Measurements from ENCODE around the gene TBC1D13.
"Not testable (repeated sequence)": the region's sequence is repeated elsewhere in the genome, so short reads cannot be mapped to it uniquely, and the experiment has no call there.

Gene TBC1D13

DNA sequence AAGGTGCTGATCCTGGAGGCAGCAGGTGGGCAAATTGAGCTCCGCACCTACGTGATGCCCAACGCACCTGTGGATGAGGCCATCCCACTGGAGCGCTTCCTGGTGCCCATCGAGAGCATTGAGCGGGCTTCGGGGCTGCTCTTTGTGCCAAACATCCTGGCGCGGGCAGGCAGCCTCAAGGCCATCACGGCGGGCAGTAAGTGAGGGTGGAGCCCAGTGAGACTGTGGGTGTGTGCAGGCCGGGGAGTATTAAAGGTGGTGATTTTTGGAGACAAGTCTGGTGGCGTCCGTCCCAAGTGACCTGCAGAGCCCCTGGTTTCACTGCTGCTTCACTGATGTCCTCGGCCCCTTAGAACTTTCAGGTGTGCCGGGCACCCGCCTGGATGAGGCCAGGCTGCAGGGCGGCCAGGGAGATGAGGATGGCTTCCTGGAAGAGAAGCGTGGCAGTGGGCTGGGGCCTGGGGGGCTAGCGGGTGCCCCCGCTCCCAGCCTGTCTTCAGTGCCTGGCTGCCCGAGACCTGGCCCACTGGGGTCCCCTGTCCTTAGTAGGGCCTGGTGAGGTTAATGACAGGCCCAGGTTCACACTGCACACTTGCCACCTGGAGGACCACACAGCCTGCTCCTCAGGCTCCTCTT is 35.5 kb downstream of the TBC1D13 start:
- DNase-seq: no peak

DNA sequence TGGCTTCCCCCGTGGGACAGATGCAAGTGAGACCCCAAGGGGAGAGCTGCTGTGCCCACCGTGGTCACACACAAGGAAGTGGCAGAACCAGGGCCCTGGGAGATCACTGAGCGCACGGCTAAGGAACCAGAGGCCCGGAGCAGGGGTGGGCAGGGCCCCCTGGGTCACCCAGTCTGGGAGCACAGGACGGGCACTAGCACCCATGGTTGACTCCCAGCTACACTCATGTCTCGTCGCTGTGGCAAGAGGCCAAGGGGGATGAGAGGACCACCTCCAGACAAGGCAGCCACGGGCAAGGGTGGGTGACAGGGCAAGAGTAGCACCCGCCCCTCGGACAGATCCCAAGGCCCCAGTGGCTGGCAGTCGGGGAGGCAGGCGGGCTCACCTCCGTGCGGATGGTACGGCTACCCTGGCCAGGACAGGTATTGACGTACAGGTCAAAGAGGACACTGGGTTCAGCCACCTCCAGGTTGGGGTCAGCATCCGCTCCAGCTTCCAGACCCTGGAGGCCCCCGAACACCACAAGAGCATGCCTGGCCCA is 36.4 kb downstream of the TBC1D13 start:
- no peak for DNase-seq

GRCh38 chr9:128823903-128824406 is 36.9 kb downstream of the TBC1D13 start:
- DNase-seq: no peak

GRCh38 chr9:128824911-128825310 is 37.9 kb downstream of the TBC1D13 start:
- DNase-seq: no peak

- no peak for DNase-seq
These were observed 39.1 kb downstream of the TBC1D13 start for GRCh38 chr9:128825923-128826700.

GRCh38 chr9:128828267-128828666 is 41.2 kb downstream of the TBC1D13 start:
- DNase-seq: no peak

- DNase-seq: no peak
These were observed 41.8 kb downstream of the TBC1D13 start for GRCh38 chr9:128828719-128829452.

- peak; percentile 93 for DNase-seq
These were observed 42.6 kb downstream of the TBC1D13 start, which contains the start of gene SPOUT1 for GRCh38 chr9:128829477-128830251. TSS of gene SPOUT1 (minus strand) at chr9:128829794. CDS start at chr9:128829780, 14 bp downstream.

- DNase-seq: no peak
These were observed 46.6 kb downstream of the TBC1D13 start for GRCh38 chr9:128833696-128834095.

DNA sequence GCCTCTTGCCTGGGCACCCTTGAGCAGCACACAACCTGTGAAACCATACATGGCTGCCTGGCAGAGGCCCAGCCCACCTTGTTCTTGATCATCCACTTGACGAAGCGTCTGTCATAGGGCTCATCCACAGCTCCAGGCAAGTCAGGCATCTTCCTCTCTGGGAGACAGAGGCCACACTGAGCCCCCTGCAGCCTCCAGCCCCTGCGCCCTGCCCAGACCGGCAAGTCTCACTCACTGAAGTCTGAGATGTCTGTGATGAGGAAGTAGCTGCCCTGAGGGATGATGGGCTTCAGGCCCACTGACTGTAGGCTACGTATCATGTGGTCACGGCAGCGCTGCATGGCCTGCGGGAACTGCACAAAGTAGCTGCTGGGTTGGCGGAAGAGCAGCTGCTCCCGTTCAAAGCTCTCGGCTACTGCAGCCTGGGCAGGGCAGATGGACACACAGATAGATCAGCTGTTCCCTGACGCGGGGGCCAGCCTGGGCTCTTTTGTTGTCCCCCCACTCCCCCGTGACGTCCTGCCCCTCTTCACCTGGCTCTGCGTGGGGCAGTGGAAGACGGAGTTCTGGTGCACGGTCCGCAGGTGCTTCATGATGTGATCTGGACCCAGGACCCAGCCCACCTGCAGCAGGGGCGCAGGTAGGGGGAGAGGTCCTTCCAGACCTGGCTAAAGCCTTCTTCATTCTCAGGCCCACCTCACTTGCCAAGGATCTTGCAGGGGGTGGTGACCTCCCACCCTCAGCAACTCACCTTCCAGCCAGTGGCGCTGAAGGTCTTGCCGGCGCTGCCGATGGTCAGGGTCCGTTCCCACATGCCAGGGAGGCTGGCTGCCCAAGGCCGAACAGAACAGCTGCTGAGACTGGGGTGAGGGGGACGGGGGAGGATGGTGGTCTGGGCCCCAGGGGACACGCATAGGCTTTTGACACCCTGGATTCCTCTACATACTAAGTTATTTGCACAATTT is 48.5 kb downstream of the TBC1D13 start:
- no peak for DNase-seq

DNA sequence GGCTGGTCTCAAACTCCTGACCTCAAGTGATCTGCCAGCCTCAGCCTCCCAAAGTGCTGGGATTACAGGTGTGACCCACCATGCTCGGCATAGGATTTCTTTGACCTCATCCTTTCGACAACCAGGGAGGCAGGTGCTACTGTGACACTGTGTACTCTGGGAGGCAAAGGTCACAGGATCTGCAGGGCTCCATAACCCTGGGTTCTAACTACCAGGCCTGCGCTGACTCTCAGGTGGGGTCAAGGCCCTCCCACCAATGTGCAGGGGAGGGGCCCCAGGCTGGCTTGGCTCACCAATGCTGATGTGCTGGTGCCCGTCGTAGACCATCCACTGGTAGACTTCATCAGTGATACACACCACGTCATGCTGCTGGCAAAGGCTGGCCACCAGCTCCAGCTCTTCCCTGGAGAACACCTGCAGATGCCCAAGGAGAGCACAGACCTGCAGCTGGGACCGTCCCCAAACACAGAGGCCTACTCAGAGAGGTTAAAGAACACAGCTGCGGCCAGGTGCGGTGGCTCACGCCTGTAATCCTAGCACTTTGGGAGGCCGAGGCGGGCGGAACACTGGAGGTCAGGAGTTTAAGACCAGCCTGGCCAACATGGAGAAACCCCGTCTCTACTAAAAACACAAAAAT is 49.6 kb downstream of the TBC1D13 start:
- no peak for DNase-seq

DNA sequence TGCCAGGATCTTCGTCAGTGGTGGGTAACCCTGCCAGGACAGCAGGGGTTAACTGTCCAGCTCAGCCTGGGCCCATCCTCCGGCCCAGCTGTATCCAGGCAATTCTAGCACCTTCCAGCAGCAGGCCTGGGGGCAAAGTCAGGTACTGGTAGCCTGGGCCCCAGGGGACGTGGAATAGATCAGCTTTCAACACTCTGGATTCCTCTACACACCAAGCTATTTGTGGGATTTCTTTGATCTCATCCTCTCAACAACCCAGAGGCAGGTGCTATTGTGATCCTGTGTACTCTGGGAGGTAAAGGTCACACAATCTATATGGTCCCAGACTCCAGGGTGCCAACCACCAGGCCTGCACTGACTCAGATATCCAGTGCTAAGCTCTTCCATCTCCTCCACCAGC is 51.3 kb downstream of the TBC1D13 start:
- no peak for DNase-seq

DNA sequence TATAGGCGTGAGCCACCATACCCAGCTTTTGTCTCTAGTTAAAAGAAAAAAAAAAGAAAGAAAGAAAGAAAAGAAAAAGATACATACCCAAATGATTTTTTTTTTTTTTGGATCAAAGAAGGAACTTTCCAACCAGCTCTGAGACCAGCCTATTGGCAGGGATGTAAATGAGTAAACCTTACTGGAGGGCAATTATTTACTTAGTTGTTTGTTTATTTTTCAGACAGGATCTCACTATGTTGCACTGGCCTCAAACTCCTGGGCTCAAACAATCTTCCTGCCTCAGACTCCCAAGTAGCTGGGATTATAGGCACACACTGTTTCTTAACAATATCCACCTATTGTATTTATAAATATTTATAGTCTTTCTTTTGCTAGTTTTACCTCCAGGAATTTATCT is 53.5 kb downstream of the TBC1D13 start:
- no peak for DNase-seq

GRCh38 chr9:128841694-128842492 is 54.8 kb downstream of the TBC1D13 start:
- DNase-seq: no peak

- not testable (repeated sequence) for DNase-seq
These were observed 56.1 kb downstream of the TBC1D13 start for GRCh38 chr9:128843171-128843570.

DNA sequence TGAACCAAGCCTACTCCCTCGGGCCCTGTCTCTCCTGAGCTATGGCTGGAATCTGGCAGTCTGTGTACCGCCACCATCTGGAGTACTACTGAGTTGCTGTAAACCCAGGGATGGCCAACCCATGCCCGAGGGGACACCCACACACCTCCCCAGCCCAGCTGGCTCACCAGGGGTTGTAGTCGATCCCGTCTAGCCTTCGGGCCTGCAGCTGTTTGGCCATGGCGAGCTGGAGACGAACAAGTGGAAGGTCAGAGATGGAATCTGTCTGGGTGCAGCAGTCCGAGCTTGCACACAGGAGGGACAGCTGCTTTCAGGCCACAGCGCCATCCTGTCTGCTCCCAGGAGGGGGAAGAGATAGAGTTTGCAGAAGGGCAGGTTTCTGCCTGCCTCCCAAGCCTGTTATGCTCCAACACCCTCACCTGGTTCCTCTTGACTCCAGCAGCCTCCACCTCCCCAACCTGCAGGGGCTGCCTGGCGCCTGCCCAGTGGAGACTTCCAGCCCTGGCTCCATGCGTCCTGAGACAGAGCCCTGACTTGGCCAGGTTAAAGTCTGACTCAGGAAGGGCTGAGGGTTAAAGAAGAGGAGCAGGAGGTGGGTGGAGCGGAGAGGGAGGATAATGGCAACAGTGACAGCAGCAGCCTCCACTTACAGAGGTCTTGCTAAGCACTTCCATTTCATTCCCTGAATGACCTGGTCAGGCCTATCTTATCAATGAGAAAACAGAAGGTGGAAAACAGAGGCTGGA is 58.3 kb downstream of the TBC1D13 start:
- no peak for DNase-seq

DNA sequence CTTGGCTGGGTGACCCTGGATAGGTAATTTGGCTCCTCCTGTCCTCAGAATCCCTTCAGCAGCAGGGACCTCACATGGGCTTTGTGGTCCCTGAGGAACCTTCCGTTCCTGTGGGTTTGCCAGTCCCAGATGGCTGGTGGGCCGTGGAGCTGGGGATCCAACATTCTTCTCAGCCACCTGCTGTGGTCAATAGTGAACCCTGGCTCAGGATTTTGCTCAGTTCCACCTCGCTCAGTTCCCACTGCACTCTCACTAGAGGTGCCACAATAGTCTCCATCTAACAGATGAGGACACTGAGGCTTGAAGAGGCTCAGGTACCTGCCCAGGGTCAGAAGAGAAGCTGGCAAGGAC is 59.6 kb downstream of the TBC1D13 start:
- no peak for DNase-seq

DNA sequence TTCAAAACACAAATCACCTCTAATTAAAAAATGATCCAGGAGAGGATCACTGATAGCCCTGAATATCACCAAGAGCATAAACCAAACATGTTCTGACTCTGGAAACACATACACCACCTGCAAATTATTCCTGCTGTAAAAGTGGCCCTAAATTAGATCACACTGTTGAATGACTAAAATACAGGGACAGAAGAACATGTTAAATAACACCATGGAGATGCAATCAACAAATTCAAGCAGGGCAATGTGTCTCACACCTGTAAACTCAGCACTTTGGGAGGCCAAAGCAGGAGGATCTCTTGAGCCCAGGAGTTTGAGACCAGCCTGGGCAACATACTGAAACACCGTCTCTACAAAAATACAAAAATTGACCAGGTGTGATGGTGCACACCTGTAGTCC is 60.8 kb downstream of the TBC1D13 start:
- no peak for DNase-seq

- DNase-seq: not testable (repeated sequence)
These were observed 64.0 kb downstream of the TBC1D13 start for GRCh38 chr9:128851024-128851423.

Data from stimulated activated CD4-positive, alpha-beta T cell treated with anti-CD3 and anti-CD28 coated beads, Interleukin-1b, Interleukin-23, amount 100 ng/mL, for 48 hours (primary cell).